ENCODE data around the gene ZNF853. TPM values are rescaled to one million over a fixed set of nuclear protein-coding genes. Genes with fewer than 3 reads are reported as not detected.

The ZNF853 gene
- polyA plus RNA-seq, 1 of the 3 experiments (the other 2 are of a cell fraction): 15.9 TPM

- TF ChIP-seq, protein P1, sequence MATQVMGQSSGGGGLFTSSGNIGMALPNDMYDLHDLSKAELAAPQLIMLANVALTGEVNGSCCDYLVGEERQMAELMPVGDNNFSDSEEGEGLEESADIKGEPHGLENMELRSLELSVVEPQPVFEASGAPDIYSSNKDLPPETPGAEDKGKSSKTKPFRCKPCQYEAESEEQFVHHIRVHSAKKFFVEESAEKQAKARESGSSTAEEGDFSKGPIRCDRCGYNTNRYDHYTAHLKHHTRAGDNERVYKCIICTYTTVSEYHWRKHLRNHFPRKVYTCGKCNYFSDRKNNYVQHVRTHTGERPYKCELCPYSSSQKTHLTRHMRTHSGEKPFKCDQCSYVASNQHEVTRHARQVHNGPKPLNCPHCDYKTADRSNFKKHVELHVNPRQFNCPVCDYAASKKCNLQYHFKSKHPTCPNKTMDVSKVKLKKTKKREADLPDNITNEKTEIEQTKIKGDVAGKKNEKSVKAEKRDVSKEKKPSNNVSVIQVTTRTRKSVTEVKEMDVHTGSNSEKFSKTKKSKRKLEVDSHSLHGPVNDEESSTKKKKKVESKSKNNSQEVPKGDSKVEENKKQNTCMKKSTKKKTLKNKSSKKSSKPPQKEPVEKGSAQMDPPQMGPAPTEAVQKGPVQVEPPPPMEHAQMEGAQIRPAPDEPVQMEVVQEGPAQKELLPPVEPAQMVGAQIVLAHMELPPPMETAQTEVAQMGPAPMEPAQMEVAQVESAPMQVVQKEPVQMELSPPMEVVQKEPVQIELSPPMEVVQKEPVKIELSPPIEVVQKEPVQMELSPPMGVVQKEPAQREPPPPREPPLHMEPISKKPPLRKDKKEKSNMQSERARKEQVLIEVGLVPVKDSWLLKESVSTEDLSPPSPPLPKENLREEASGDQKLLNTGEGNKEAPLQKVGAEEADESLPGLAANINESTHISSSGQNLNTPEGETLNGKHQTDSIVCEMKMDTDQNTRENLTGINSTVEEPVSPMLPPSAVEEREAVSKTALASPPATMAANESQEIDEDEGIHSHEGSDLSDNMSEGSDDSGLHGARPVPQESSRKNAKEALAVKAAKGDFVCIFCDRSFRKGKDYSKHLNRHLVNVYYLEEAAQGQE (IDR thresholded peaks at IDR 0.05; ENCODE audit: low read depth, low read length): no peak
- TF ChIP-seq TEAD4 (IDR thresholded peaks at IDR 0.05; ENCODE audit: borderline replicate concordance, insufficient read depth) (no peak), EP300 (IDR thresholded peaks at IDR 0.05; ENCODE audit: borderline replicate concordance in 1 of 2, low read depth in 1 of 2, low read length in 1 of 2) (no peak), EZH2phosphoT487 (IDR thresholded peaks at IDR 0.05; ENCODE audit: borderline replicate concordance, low read depth) (no peak), RAD21 (IDR thresholded peaks at IDR 0.05; ENCODE audit: low read length) (no peak), USF1 (IDR thresholded peaks at IDR 0.05; ENCODE audit: borderline replicate concordance, low read depth) (no peak), YY1 (IDR thresholded peaks at IDR 0.05; ENCODE audit: low read depth) (no peak), POLR2AphosphoS5 (IDR thresholded peaks at IDR 0.05; ENCODE audit: low read depth, low read length) (no peak)
These were observed 37.1 kb downstream of the ZNF853 start (continued) for GRCh38 chr7:6652446-6653011.

GRCh38 chr7:6653071-6654003 is 37.9 kb downstream of the ZNF853 start:
- Histone ChIP-seq H3K4me3 (ENCODE audit: low read depth in 2 of 2, low read length in 1 of 2) (no peak overlapping the region; a peak in 1 of 4 replicates), H3K9me2 (no peaks in the 10 kb centered on the region), H3K79me2 (ENCODE audit: insufficient read depth) (no peaks in the 10 kb centered on the region), H3K9me3 (no peaks in the 10 kb centered on the region), H3K9ac (no peak overlapping the region), H3K27me3 (ENCODE audit: insufficient read depth) (no peaks in the 10 kb centered on the region), H3F3A (replicated peaks; ENCODE audit: insufficient read depth) (peaks cover 11% of the 10 kb centered on the region), H3K4me1 (ENCODE audit: control insufficient read depth in 1 of 2, insufficient read depth in 2 of 2, low read depth in 1 of 2, low read length in 1 of 2) (no peaks in the 10 kb centered on the region), H3K36me3 (replicated peaks in 1 of 2; ENCODE audit: control insufficient read depth in 1 of 2, insufficient read depth in 2 of 2, low read length in 1 of 2) (peaks cover 39 to 64% of the 10 kb centered on the region in 2 experiments), H2AFZ (ENCODE audit: low read depth) (no peak overlapping the region), H4K20me1 (ENCODE audit: insufficient read depth) (no peaks in the 10 kb centered on the region), H3K4me2 (no peak overlapping the region), H3K27ac (ENCODE audit: low read depth in 2 of 2, low read length in 1 of 2) (no peak overlapping the region)
- ChIA-PET POLR2A (no interaction called here), CTCF (interaction anchor here (0.6 kb wide), 1 partner anchor 64 kb away, joined by 3 read pairs; no protein-coding TSS in a partner anchor)
- TF ChIP-seq EZH2phosphoT487 (IDR thresholded peaks at IDR 0.05; ENCODE audit: borderline replicate concordance, low read depth): no peak
- WGBS (ENCODE audit: low lambda C conversion rate): 98% methylated on average over 133 of the region's 146 CpGs
- DNase-seq: peak; percentile 48
